HEK293 (cell line): ENCODE measurements around the gene HSPA2.
A peak's percentile ranks its signal among the peaks of the same experiment; 100 is the strongest.

Experiments used
- BCL6B ChIP-seq: fragments of 450-650 bp; formaldehyde crosslinking; IDR thresholded peaks from 2 replicates; pipeline ENCODE4 v1.5.1; 2017; ENCODE audit warnings: missing biosample characterization, missing genetic modification characterization
- IKZF3 ChIP-seq: fragments of 450-650 bp; IDR thresholded peaks from 2 replicates; pipeline ENCODE4 v1.5.0; 2018; ENCODE audit warnings: missing biosample characterization, mild to moderate bottlenecking, missing genetic modification characterization, moderate library complexity
- SALL2 ChIP-seq: fragments of 450-650 bp; formaldehyde crosslinking; IDR thresholded peaks from 2 replicates; pipeline ENCODE4 v1.5.0; 2017; ENCODE audit warnings: missing biosample characterization, mild to moderate bottlenecking, missing genetic modification characterization, borderline replicate concordance
- ZBTB20 ChIP-seq: fragments of 450-650 bp; formaldehyde crosslinking; IDR thresholded peaks from 2 replicates; pipeline ENCODE4 v1.5.1; 2016; ENCODE audit warnings: missing biosample characterization, missing genetic modification characterization
- ZFP3 ChIP-seq: fragments of 450-650 bp; formaldehyde crosslinking; IDR thresholded peaks from 2 replicates; pipeline ENCODE4 v1.5.1; 2016; ENCODE audit warnings: low read depth, missing biosample characterization, missing genetic modification characterization
- ZNF146 ChIP-seq: fragments of 450-650 bp; formaldehyde crosslinking; IDR thresholded peaks from 2 replicates; pipeline ENCODE4 v1.5.1; 2016; ENCODE audit warnings: missing biosample characterization, missing genetic modification characterization
- ZNF274 ChIP-seq, 2 experiments: fragments of 200-500 bp in 1 of 2; fragments of 450-650 bp in 1 of 2; sonication (Bioruptor generic) in 1 of 2; formaldehyde crosslinking in 1 of 2; IDR thresholded peaks; 2 replicates each; pipeline versions ENCODE4 v1.5.1 to v1.6.1; 2014 to 2016; ENCODE audit warnings: borderline replicate concordance in 1 of 2, inconsistent platforms in 1 of 2, low read length in 1 of 2, missing biosample characterization in 1 of 2, missing genetic modification characterization in 1 of 2
- ZNF324 ChIP-seq: fragments of 450-650 bp; formaldehyde crosslinking; IDR thresholded peaks from 2 replicates; pipeline ENCODE4 v1.5.1; 2016; ENCODE audit warnings: missing biosample characterization, missing genetic modification characterization
- ZNF335 ChIP-seq: fragments of 450-650 bp; formaldehyde crosslinking; conservative IDR thresholded peaks from 2 replicates; pipeline ENCODE4 v1.5.1; 2016; ENCODE audit warnings: missing biosample characterization, missing genetic modification characterization
- ZNF341 ChIP-seq: fragments of 450-650 bp; formaldehyde crosslinking; IDR thresholded peaks from 2 replicates; pipeline ENCODE4; 2016; ENCODE audit warnings: low read depth, missing biosample characterization, missing genetic modification characterization
- ZNF394 ChIP-seq: fragments of 450-650 bp; formaldehyde crosslinking; IDR thresholded peaks from 2 replicates; pipeline ENCODE4 v1.5.1; 2016; ENCODE audit warnings: missing biosample characterization, missing genetic modification characterization, mild to moderate bottlenecking, moderate library complexity, borderline replicate concordance
- ZNF555 ChIP-seq: fragments of 450-650 bp; formaldehyde crosslinking; conservative IDR thresholded peaks from 2 replicates; pipeline ENCODE4 v1.5.1; 2017; ENCODE audit warnings: missing biosample characterization, mild to moderate bottlenecking, missing genetic modification characterization, inconsistent platforms
- ZNF571 ChIP-seq: fragments of 450-650 bp; formaldehyde crosslinking; IDR thresholded peaks from 2 replicates; pipeline ENCODE4 v1.5.0; 2017; ENCODE audit warnings: missing biosample characterization, missing genetic modification characterization
- ZNF624 ChIP-seq: fragments of 450-650 bp; formaldehyde crosslinking; IDR thresholded peaks from 2 replicates; pipeline ENCODE4 v1.5.1; 2017; ENCODE audit warnings: missing biosample characterization, missing genetic modification characterization
- ZNF658 ChIP-seq: fragments of 450-650 bp; formaldehyde crosslinking; IDR thresholded peaks from 2 replicates; pipeline ENCODE4; 2016; ENCODE audit warnings: missing biosample characterization, missing genetic modification characterization
- ZNF701 ChIP-seq: fragments of 450-650 bp; formaldehyde crosslinking; IDR thresholded peaks from 2 replicates; pipeline ENCODE4 v1.5.1; 2016; ENCODE audit warnings: missing biosample characterization, missing genetic modification characterization
- ZNF776 ChIP-seq: fragments of 450-650 bp; formaldehyde crosslinking; IDR thresholded peaks from 2 replicates; pipeline ENCODE4 v1.5.0; 2017; ENCODE audit warnings: missing biosample characterization, missing genetic modification characterization, borderline replicate concordance
- ZXDB ChIP-seq: fragments of 450-650 bp; formaldehyde crosslinking; IDR thresholded peaks from 2 replicates; pipeline ENCODE4 v1.5.1; 2016; ENCODE audit warnings: missing biosample characterization, missing genetic modification characterization
- TF ChIP-seq, protein P1 (sequence below): fragments of 450-650 bp; formaldehyde crosslinking; IDR thresholded peaks from 2 replicates; pipeline ENCODE4 v1.5.1; 2016; ENCODE audit warnings: missing biosample characterization, missing genetic modification characterization
- TF ChIP-seq, protein P2 (sequence below): fragments of 450-650 bp; formaldehyde crosslinking; IDR thresholded peaks from 2 replicates; pipeline ENCODE4 v1.5.1; 2017; ENCODE audit warnings: missing biosample characterization, missing genetic modification characterization
- TF ChIP-seq, protein P3 (sequence below): fragments of 450-650 bp; formaldehyde crosslinking; optimal IDR thresholded peaks from 2 replicates; pipeline ENCODE3; 2016; ENCODE audit warnings: missing biosample characterization, mild to moderate bottlenecking, missing genetic modification characterization
- TF ChIP-seq, protein P4 (sequence below): fragments of 450-650 bp; formaldehyde crosslinking; IDR thresholded peaks from 2 replicates; pipeline ENCODE4 v1.5.1; 2017; ENCODE audit warnings: missing biosample characterization, missing genetic modification characterization
- TF ChIP-seq, protein P5 (sequence below): IDR thresholded peaks from 2 replicates; pipeline ENCODE4 v1.6.1; 2011; ENCODE audit warnings: mild to moderate bottlenecking, low read depth, low read length, borderline replicate concordance

The HSPA2 gene

DNA sequence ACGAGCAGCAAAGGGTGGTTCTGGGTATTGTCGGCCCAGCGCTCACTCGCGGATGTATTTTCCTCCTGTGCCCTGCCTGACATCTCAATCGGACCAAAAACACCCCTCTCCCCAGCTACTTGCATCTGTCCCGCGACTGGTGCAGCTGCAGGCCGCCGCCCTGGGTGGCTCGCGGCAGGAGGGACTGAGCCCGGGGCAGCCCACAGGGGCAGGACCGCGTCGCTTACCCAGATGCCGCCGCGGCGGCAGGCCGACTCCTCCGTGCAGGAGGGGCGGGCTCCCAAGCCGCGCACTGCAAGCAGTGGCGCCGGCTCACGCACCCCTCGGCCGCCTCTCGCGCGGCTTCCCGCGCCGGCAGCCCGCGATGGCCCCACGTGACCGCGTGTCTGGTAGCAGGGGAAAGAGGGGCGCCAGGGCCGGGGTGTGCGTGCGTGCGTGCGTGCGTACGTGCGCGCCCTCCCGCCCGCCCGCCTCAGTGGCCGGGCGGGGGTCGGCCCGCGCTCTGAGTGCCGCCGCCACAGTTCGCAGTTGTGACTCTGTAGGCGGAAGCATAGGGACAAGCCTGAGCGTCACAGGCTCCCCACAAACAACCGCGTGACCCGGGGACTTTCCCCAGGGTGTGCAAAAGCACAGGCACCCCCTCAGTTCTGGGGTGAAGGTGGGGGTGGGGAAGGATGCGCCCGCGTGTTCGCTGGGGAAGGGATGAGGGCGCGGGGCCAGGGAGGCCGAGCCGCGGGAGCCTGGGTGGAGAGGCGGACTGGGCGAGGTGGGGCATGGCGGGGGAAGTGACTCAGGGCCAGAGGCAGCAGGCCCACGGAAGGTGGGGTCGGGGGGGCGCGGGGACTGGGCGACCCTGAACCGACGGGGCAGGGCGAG lies 36.9 kb upstream of the HSPA2 start, which contains the start of gene ZBTB25 (continued):
- TF ChIP-seq, protein P1, sequence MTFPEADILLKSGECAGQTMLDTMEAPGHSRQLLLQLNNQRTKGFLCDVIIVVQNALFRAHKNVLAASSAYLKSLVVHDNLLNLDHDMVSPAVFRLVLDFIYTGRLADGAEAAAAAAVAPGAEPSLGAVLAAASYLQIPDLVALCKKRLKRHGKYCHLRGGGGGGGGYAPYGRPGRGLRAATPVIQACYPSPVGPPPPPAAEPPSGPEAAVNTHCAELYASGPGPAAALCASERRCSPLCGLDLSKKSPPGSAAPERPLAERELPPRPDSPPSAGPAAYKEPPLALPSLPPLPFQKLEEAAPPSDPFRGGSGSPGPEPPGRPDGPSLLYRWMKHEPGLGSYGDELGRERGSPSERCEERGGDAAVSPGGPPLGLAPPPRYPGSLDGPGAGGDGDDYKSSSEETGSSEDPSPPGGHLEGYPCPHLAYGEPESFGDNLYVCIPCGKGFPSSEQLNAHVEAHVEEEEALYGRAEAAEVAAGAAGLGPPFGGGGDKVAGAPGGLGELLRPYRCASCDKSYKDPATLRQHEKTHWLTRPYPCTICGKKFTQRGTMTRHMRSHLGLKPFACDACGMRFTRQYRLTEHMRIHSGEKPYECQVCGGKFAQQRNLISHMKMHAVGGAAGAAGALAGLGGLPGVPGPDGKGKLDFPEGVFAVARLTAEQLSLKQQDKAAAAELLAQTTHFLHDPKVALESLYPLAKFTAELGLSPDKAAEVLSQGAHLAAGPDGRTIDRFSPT (tag by site-specific recombination), result peak; percentile 41; the same call in 1 of the 2 replicates
- TF ChIP-seq ZNF624 (tag by site-specific recombination), result no peak
- peak; percentile 56; the same call in 1 of the 2 replicates for TF ChIP-seq ZNF335 (tag by site-specific recombination)
- peak; percentile 64 for TF ChIP-seq ZXDB
- TF ChIP-seq ZBTB20 (tag by site-specific recombination), result peak; percentile 69
- no peak for TF ChIP-seq ZFP3
- TF ChIP-seq ZNF274 (IDR thresholded peaks at IDR 0.05; ENCODE audit: low read length), result no peak
- no peak for TF ChIP-seq ZNF274 (tag by site-specific recombination; IDR thresholded peaks at IDR 0.05; ENCODE audit: borderline replicate concordance)
- TF ChIP-seq, protein P2, sequence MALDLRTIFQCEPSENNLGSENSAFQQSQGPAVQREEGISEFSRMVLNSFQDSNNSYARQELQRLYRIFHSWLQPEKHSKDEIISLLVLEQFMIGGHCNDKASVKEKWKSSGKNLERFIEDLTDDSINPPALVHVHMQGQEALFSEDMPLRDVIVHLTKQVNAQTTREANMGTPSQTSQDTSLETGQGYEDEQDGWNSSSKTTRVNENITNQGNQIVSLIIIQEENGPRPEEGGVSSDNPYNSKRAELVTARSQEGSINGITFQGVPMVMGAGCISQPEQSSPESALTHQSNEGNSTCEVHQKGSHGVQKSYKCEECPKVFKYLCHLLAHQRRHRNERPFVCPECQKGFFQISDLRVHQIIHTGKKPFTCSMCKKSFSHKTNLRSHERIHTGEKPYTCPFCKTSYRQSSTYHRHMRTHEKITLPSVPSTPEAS (tag by site-specific recombination), result peak; percentile 35; the same call in 1 of the 2 replicates
- no peak for TF ChIP-seq SALL2 (tag by site-specific recombination)
- 0 out of 2 replicates have a peak, but pooled peaks have one; percentile 17 for TF ChIP-seq ZNF146
- no peak; the same call in 1 of the 2 replicates for TF ChIP-seq ZNF324 (tag by site-specific recombination)
- no peak for TF ChIP-seq ZNF658
- peak; percentile 35; the same call in 1 of the 2 replicates for TF ChIP-seq ZNF341 (tag by site-specific recombination)
- TF ChIP-seq ZNF555, result no peak
- no peak for TF ChIP-seq IKZF3
- TF ChIP-seq, protein P3, sequence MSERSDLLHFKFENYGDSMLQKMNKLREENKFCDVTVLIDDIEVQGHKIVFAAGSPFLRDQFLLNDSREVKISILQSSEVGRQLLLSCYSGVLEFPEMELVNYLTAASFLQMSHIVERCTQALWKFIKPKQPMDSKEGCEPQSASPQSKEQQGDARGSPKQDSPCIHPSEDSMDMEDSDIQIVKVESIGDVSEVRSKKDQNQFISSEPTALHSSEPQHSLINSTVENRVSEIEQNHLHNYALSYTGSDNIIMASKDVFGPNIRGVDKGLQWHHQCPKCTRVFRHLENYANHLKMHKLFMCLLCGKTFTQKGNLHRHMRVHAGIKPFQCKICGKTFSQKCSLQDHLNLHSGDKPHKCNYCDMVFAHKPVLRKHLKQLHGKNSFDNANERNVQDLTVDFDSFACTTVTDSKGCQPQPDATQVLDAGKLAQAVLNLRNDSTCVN (tag by site-specific recombination), result peak; percentile 61
- no peak; the same call in 1 of the 2 replicates for TF ChIP-seq ZNF394
- TF ChIP-seq ZNF701 (tag by site-specific recombination), result no peak
- TF ChIP-seq, protein P4, sequence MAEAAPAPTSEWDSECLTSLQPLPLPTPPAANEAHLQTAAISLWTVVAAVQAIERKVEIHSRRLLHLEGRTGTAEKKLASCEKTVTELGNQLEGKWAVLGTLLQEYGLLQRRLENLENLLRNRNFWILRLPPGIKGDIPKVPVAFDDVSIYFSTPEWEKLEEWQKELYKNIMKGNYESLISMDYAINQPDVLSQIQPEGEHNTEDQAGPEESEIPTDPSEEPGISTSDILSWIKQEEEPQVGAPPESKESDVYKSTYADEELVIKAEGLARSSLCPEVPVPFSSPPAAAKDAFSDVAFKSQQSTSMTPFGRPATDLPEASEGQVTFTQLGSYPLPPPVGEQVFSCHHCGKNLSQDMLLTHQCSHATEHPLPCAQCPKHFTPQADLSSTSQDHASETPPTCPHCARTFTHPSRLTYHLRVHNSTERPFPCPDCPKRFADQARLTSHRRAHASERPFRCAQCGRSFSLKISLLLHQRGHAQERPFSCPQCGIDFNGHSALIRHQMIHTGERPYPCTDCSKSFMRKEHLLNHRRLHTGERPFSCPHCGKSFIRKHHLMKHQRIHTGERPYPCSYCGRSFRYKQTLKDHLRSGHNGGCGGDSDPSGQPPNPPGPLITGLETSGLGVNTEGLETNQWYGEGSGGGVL, result peak; percentile 47; the same call in 1 of the 2 replicates
- no peak for TF ChIP-seq ZNF776
- no peak for TF ChIP-seq BCL6B (tag by site-specific recombination)
- TF ChIP-seq, protein P5, sequence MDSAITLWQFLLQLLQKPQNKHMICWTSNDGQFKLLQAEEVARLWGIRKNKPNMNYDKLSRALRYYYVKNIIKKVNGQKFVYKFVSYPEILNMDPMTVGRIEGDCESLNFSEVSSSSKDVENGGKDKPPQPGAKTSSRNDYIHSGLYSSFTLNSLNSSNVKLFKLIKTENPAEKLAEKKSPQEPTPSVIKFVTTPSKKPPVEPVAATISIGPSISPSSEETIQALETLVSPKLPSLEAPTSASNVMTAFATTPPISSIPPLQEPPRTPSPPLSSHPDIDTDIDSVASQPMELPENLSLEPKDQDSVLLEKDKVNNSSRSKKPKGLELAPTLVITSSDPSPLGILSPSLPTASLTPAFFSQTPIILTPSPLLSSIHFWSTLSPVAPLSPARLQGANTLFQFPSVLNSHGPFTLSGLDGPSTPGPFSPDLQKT, result no peak
- TF ChIP-seq ZNF571, result no peak
